Measurements from ENCODE around the gene EML6.

DNA sequence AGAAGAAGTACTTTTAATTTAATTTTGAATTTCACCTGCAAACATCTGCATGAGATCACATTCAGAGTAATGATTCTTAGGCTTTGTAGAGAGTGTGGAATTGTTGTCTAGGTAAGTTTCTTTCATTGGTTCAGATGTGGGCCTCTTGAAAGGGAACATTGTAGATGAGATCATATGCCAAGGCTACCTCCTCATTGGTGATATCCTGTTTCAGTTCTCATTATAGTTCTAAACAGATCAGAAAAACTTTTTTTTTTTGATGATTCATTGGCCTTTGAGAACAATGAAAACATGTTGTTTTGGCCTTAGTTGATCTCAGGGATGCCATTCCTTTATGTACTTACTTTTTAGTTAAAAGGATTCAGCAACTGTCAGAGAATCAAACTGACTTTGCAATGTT lies 44.5 kb downstream of the EML6 start:
- TF ChIP-seq MAF1 (CRISPR knock-in tag; IDR thresholded peaks at IDR 0.05; ENCODE audit: borderline replicate concordance) (no peak), ZNF124 (CRISPR knock-in tag; IDR thresholded peaks at IDR 0.05) (no peak), RELA (CRISPR knock-in tag; IDR thresholded peaks at IDR 0.05) (no peak), ZNF746 (CRISPR knock-in tag; IDR thresholded peaks at IDR 0.05) (no peak), CREM (IDR thresholded peaks at IDR 0.05) (no peak), CREM (CRISPR knock-in tag; IDR thresholded peaks at IDR 0.05) (no peak), ZBTB7B (CRISPR knock-in tag; IDR thresholded peaks at IDR 0.05) (no peak), ESRRA (CRISPR knock-in tag; IDR thresholded peaks at IDR 0.05; ENCODE audit: low read depth) (no peak)
- TF ChIP-seq, protein P1, sequence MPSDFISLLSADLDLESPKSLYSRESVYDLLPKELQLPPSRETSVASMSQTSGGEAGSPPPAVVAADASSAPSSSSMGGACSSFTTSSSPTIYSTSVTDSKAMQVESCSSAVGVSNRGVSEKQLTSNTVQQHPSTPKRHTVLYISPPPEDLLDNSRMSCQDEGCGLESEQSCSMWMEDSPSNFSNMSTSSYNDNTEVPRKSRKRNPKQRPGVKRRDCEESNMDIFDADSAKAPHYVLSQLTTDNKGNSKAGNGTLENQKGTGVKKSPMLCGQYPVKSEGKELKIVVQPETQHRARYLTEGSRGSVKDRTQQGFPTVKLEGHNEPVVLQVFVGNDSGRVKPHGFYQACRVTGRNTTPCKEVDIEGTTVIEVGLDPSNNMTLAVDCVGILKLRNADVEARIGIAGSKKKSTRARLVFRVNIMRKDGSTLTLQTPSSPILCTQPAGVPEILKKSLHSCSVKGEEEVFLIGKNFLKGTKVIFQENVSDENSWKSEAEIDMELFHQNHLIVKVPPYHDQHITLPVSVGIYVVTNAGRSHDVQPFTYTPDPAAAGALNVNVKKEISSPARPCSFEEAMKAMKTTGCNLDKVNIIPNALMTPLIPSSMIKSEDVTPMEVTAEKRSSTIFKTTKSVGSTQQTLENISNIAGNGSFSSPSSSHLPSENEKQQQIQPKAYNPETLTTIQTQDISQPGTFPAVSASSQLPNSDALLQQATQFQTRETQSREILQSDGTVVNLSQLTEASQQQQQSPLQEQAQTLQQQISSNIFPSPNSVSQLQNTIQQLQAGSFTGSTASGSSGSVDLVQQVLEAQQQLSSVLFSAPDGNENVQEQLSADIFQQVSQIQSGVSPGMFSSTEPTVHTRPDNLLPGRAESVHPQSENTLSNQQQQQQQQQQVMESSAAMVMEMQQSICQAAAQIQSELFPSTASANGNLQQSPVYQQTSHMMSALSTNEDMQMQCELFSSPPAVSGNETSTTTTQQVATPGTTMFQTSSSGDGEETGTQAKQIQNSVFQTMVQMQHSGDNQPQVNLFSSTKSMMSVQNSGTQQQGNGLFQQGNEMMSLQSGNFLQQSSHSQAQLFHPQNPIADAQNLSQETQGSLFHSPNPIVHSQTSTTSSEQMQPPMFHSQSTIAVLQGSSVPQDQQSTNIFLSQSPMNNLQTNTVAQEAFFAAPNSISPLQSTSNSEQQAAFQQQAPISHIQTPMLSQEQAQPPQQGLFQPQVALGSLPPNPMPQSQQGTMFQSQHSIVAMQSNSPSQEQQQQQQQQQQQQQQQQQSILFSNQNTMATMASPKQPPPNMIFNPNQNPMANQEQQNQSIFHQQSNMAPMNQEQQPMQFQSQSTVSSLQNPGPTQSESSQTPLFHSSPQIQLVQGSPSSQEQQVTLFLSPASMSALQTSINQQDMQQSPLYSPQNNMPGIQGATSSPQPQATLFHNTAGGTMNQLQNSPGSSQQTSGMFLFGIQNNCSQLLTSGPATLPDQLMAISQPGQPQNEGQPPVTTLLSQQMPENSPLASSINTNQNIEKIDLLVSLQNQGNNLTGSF (CRISPR knock-in tag; IDR thresholded peaks at IDR 0.05), result no peak
